Endothelial cell of umbilical vein (primary cell): Measurements from ENCODE around the gene PIM2. TPM values are rescaled to one million over a fixed set of nuclear protein-coding genes. Genes with fewer than 3 reads are reported as not detected.

Source experiments
- BruUV-seq: library from RNA; stranded (reverse); fragments of 400-500 nt; replicated peaks from 2 replicates; lab custom pipeline; 2021; lab: Mats Ljungman, UMichigan
- CTCF ChIA-PET: fragments of 300-600, 350-600 bp; sonication (Branson Sonifier 250); formaldehyde crosslinking; loops from one replicate; lab custom pipeline; 2021; ENCODE audit warnings: antibody characterized with exemption, inconsistent platforms; lab: Charles Lee
- POLR2A ChIA-PET: fragments of 300-600, 350-600 bp; sonication (Branson Sonifier 250); formaldehyde crosslinking; loops from one replicate; lab custom pipeline; 2021; ENCODE audit warnings: antibody characterized with exemption, inconsistent platforms; lab: Charles Lee
- DNase-seq: peaks from one replicate; pipeline ENCODE4 v3.0.0-alpha.2; 2011; ENCODE audit warnings: low read depth, low spot score
- FAIRE-seq: peaks from 2 replicates; lab custom pipeline; 2011; peaks lifted over from hg19 to GRCh38; lab: Jason Lieb, UNC
- H2AFZ ChIP-seq: 2 replicates; pipeline ENCODE4 v1.6.0; 2012; ENCODE audit warnings: low read depth, low read length, control low read depth, inconsistent platforms
- H3K27ac ChIP-seq: 2 replicates; pipeline ENCODE4 v1.5.1; 2011; ENCODE audit warnings: low read depth, mild to moderate bottlenecking, control low read depth, low read length, moderate library complexity; ENCODE audit not compliant: insufficient read depth
- H3K27me3 ChIP-seq, 2 experiments: 2 replicates each; pipeline versions ENCODE4 v1.6.0 to v1.6.1; 2011; ENCODE audit warnings: low read length in 2 of 2, mixed read lengths in 1 of 2; ENCODE audit not compliant: control insufficient read depth in 2 of 2, insufficient read depth in 2 of 2
- H3K36me3 ChIP-seq, 2 experiments: 2 replicates in 1 of 2; 3 replicates in 1 of 2; pipeline ENCODE4 v1.5.1; 2011; ENCODE audit warnings: low read length in 2 of 2, mild to moderate bottlenecking in 1 of 2, moderate library complexity in 1 of 2; ENCODE audit not compliant: control insufficient read depth in 2 of 2, insufficient read depth in 2 of 2; ENCODE audit errors: extremely low read depth in 1 of 2
- H3K4me1 ChIP-seq: 3 replicates; pipeline ENCODE4 v1.5.1; 2011; ENCODE audit warnings: mild to moderate bottlenecking, low read length; ENCODE audit not compliant: control insufficient read depth, insufficient read depth; ENCODE audit errors: extremely low read depth
- H3K4me2 ChIP-seq: 2 replicates; pipeline ENCODE4 v1.6.1; 2011; ENCODE audit warnings: low read length, control low read depth, mixed read lengths; ENCODE audit not compliant: insufficient read depth
- H3K4me3 ChIP-seq, 3 experiments: fragments of 200-600 bp in 1 of 3; sonication (generic), shearing (Covaris generic) in 1 of 3; replicated peaks in 1 of 3; 2 replicates each; pipeline ENCODE4 v1.5.1; 2011 to 2016; ENCODE audit warnings: control low read depth in 3 of 3, low read length in 3 of 3, mild to moderate bottlenecking in 2 of 3, inconsistent platforms in 1 of 3, low read depth in 1 of 3, moderate library complexity in 1 of 3; ENCODE audit not compliant: insufficient read depth in 1 of 3
- H3K79me2 ChIP-seq: 2 replicates; pipeline ENCODE4 v1.6.0; 2012; ENCODE audit warnings: low read length, inconsistent platforms; ENCODE audit not compliant: control insufficient read depth, insufficient read depth
- H3K9ac ChIP-seq: replicated peaks from 2 replicates; pipeline ENCODE3; 2011; ENCODE audit warnings: low read length, control low read depth; ENCODE audit not compliant: insufficient read depth; ENCODE audit errors: extremely low read depth
- H3K9me1 ChIP-seq: replicated peaks from 3 replicates; pipeline ENCODE4 v1.6.0; 2011; ENCODE audit warnings: mild to moderate bottlenecking, low read length; ENCODE audit not compliant: control insufficient read depth, insufficient read depth; ENCODE audit errors: extremely low read depth
- H3K9me3 ChIP-seq: replicated peaks from 2 replicates; pipeline ENCODE4 v1.5.1; 2012; ENCODE audit warnings: low read length, inconsistent platforms; ENCODE audit not compliant: control insufficient read depth, insufficient read depth
- H4K20me1 ChIP-seq: replicated peaks from 2 replicates; pipeline ENCODE3; 2011; ENCODE audit warnings: mild to moderate bottlenecking, low read length; ENCODE audit not compliant: control insufficient read depth, insufficient read depth; ENCODE audit errors: extremely low read depth
- EZH2 ChIP-seq: IDR thresholded peaks from 2 replicates; pipeline ENCODE4 v1.6.1; 2012; ENCODE audit warnings: borderline replicate concordance, low read depth, mild to moderate bottlenecking, moderate library complexity, low read length, inconsistent platforms; ENCODE audit not compliant: severe bottlenecking
- FOS ChIP-seq: IDR thresholded peaks from 2 replicates; pipeline ENCODE4 v1.6.1; 2011; ENCODE audit warnings: mild to moderate bottlenecking, low read length, moderate library complexity, borderline replicate concordance; ENCODE audit not compliant: insufficient read depth
- GATA2 ChIP-seq: IDR thresholded peaks from 2 replicates; pipeline ENCODE4 v1.7.0; 2011; ENCODE audit warnings: low read depth, mild to moderate bottlenecking, moderate library complexity, mixed read lengths, low read length; ENCODE audit not compliant: insufficient read length, insufficient read depth
- JUN ChIP-seq: IDR thresholded peaks from 2 replicates; pipeline ENCODE4 v1.6.1; 2011; ENCODE audit warnings: borderline replicate concordance, low read depth; ENCODE audit not compliant: insufficient read length, insufficient read depth
- MYC ChIP-seq: IDR thresholded peaks from one replicate; pipeline ENCODE4 v1.6.1; 2011; ENCODE audit warnings: mild to moderate bottlenecking, low read depth, low read length
- POLR2A ChIP-seq: IDR thresholded peaks from 2 replicates; pipeline ENCODE4 v1.6.1; 2012; ENCODE audit warnings: low read depth, mild to moderate bottlenecking, control low read depth, low read length
- POLR2AphosphoS5 ChIP-seq: IDR thresholded peaks from 2 replicates; pipeline ENCODE4 v1.6.1; 2012; ENCODE audit warnings: low read depth, mild to moderate bottlenecking, control low read depth, low read length, moderate library complexity; ENCODE audit not compliant: insufficient read depth
- dilution Hi-C: fragments of 300-500 bp; cut with MboI; formaldehyde crosslinking; loops from one replicate; pipeline ENCODE4 v1.15.0; 2019; ENCODE audit warnings: low sequenced_read_pairs; ENCODE audit not compliant: extremely low pct_ligation_motif_present
- intact Hi-C: fragments of 100-400 bp; cut with micrococcal nuclease; formaldehyde crosslinking; loops from one replicate; pipeline ENCODE4 v1.10.0; 2022
- polyA plus RNA-seq, 4 experiments: library from polyadenylated mRNA; depleted of rRNA in 3 of 4; stranded (reverse) in 3 of 4; unstranded in 1 of 4; fragments of >200 nt; gene quantifications; 2 replicates each; pipeline versions ENCODE4 v1.2.1 to v1.2.3, GENCODE V29; 2011 to 2012; ENCODE audit warnings: missing spikeins in 1 of 4
- total RNA-seq: library from RNA; stranded (reverse); gene quantifications from 2 replicates; pipeline ENCODE4 v1.2.3, GENCODE V29; 2021
- TF ChIP-seq, protein P1 (sequence below): IDR thresholded peaks from 2 replicates; pipeline ENCODE4 v1.6.1; 2011; ENCODE audit not compliant: insufficient read depth, insufficient read length
- TF ChIP-seq, protein P2 (sequence below), 2 donors: IDR thresholded peaks; 1 replicate in 1 of 2; 2 replicates in 1 of 2; pipeline ENCODE4 v1.5.1; 2011; ENCODE audit warnings: low read length in 2 of 2, mild to moderate bottlenecking in 2 of 2, moderate library complexity in 2 of 2, control low read depth in 1 of 2, inconsistent platforms in 1 of 2, low read depth in 1 of 2; ENCODE audit not compliant: insufficient read depth in 1 of 2; ENCODE audit errors: extremely low read depth in 1 of 2

The PIM2 gene
- total and polyA plus RNA-seq, 2 donors (not counting 3 experiments of a cell fraction or from before 2014, with no cell fraction given), result 7.4 to 7.5 TPM

DNA sequence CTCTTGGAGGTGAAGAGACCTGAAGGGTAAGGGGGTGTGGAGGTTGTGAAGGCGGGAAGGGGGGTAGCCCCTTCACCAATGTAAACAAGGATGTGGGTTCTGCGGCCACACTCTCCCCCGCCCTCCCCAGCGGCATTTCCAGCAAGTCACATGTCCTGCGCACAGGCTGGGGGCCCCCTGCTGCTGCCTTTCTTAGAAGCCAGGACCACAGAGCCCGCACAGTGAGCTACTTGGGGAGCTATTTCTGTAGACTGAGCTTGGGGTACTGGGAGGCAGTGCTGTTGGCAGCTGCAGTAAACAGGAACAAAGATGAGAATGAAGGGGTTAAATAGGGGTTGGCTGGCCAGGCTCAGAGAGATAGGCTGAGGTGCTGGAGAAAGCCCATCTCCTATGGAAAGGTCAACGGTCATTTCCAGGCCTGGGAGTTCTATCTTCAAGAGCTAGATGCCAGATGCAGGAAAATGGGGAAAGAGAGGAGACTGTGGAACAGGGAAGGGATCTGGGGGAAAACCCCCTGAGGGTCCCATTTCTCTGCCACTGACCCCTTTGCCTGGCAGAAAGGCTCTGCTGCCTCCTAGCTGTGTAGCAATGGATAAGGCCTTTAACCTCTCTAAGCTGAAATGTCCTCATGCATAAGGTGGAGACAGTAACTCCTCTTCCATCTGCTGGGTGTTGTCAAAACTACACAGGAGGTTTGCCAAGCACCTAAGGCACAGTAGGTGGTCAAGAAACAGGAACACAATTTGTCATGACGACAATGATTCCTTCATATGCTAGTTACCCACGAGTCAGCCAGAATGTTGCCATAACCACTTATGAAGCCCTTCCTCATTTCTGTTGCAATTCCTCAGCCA lies 18.5 kb upstream of the PIM2 start:
- dilution Hi-C loops (no loop called here), intact Hi-C loops (no loop called here)
- Histone ChIP-seq H3K36me3 (peaks cover 3 to 21% of the 10 kb centered on the region in 2 experiments), H3K27me3 (no peaks in the 10 kb centered on the region), H3K4me2 (no peak overlapping the region), H3K9me3 (no peaks in the 10 kb centered on the region), H3K4me1 (no peaks in the 10 kb centered on the region), H2AFZ (no peak overlapping the region), H4K20me1 (no peaks in the 10 kb centered on the region), H3K4me3 (no peak overlapping the region), H3K9ac (no peak overlapping the region), H3K9me1 (no peaks in the 10 kb centered on the region), H3K79me2 (peaks cover 26% of the 10 kb centered on the region), H3K27ac (no peak overlapping the region)
- ChIA-PET CTCF (no interaction called here), POLR2A (no interaction called here)
- no peak for TF ChIP-seq POLR2AphosphoS5
- TF ChIP-seq EZH2, result no peak
- TF ChIP-seq POLR2A, result no peak
- TF ChIP-seq, protein P1, sequence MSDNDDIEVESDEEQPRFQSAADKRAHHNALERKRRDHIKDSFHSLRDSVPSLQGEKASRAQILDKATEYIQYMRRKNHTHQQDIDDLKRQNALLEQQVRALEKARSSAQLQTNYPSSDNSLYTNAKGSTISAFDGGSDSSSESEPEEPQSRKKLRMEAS, result no peak
- no peak for TF ChIP-seq MYC
- TF ChIP-seq JUN, result no peak
- TF ChIP-seq, protein P2, sequence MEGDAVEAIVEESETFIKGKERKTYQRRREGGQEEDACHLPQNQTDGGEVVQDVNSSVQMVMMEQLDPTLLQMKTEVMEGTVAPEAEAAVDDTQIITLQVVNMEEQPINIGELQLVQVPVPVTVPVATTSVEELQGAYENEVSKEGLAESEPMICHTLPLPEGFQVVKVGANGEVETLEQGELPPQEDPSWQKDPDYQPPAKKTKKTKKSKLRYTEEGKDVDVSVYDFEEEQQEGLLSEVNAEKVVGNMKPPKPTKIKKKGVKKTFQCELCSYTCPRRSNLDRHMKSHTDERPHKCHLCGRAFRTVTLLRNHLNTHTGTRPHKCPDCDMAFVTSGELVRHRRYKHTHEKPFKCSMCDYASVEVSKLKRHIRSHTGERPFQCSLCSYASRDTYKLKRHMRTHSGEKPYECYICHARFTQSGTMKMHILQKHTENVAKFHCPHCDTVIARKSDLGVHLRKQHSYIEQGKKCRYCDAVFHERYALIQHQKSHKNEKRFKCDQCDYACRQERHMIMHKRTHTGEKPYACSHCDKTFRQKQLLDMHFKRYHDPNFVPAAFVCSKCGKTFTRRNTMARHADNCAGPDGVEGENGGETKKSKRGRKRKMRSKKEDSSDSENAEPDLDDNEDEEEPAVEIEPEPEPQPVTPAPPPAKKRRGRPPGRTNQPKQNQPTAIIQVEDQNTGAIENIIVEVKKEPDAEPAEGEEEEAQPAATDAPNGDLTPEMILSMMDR (IDR thresholded peaks at IDR 0.05; ENCODE audit: extremely low read depth in 1 of 2, insufficient read depth in 1 of 2, low read depth in 1 of 2, low read length in 2 of 2), result no peak
- no peak for TF ChIP-seq GATA2
- no peak for TF ChIP-seq FOS
- FAIRE-seq (no peak), DNase-seq (no peak)
- no TSS peak for BruUV-seq
